ENCODE measurements around the gene SLC48A1. TPM values are rescaled to one million over a fixed set of nuclear protein-coding genes. Genes with fewer than 3 reads are reported as not detected.

SLC48A1 gene
- total RNA-seq, 1 donor from 2014 or later, result 10.3 TPM

DNA sequence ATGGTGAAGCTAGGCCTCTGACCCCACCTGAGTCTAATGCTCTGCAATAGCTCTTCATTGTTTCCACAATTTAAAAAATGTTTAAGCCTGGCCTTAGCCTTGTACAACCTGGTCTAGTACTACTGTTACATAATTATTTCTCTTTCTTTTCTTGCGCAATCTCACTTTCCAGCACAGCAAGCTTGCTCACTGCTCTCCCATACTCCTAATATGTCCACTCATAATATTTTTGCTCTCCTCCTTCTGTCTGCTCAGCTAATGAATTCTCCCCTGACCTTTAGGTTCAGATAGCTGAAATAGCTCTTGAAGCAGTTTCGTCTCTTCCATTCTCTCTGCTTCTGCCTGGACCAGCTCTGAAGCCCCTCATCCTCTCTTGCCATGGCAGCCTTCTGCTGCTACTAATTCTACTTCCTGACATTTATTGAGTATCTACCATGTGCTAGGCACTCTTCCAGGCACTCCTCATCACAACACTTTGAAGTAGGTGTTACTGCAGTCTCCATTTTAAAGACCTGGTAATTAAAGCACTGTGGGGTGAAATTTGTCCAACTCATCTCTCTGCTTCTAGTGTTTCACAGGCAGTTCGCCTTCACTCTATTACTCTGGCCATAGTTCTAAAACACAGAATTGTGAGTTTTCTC lies 2.8 kb upstream of the SLC48A1 start:
- FAIRE-seq (no peak), DNase-seq (ENCODE audit: low read depth) (peak; percentile 61)
- TF ChIP-seq, protein P1, sequence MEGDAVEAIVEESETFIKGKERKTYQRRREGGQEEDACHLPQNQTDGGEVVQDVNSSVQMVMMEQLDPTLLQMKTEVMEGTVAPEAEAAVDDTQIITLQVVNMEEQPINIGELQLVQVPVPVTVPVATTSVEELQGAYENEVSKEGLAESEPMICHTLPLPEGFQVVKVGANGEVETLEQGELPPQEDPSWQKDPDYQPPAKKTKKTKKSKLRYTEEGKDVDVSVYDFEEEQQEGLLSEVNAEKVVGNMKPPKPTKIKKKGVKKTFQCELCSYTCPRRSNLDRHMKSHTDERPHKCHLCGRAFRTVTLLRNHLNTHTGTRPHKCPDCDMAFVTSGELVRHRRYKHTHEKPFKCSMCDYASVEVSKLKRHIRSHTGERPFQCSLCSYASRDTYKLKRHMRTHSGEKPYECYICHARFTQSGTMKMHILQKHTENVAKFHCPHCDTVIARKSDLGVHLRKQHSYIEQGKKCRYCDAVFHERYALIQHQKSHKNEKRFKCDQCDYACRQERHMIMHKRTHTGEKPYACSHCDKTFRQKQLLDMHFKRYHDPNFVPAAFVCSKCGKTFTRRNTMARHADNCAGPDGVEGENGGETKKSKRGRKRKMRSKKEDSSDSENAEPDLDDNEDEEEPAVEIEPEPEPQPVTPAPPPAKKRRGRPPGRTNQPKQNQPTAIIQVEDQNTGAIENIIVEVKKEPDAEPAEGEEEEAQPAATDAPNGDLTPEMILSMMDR (IDR thresholded peaks at IDR 0.05; ENCODE audit: insufficient read depth, low read length, severe bottlenecking), result no peak
- no peaks in the 10 kb centered on the region for H3K36me3 ChIP-seq (ENCODE audit: control insufficient read depth, insufficient read depth, low read length)
- no peak overlapping the region for H3K4me3 ChIP-seq (ENCODE audit: low read depth, low read length)
- H3K27me3 ChIP-seq (ENCODE audit: control insufficient read depth, insufficient read depth, low read length), result no peaks in the 10 kb centered on the region

DNA sequence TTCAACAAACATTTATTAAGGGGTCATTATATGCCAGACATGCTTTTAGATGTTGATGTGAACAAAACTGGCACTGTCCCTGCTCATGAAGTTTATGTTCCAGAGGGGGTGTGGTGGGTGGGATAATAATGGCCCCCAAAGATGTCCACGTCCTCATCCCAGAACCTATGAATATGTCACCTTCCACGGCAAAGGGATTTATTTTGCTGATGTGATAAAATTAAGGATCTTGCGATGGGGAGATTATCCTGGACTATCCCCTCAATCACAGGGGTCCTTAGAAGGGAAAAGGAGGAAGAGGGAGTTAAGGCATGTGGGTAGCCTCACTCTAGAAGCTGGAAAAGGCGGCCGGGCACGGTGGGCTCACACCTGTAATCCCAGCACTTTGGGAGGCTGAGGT lies 1.7 kb upstream of the SLC48A1 start:
- FAIRE-seq (no peak), DNase-seq (ENCODE audit: low read depth) (no peak)
- no peak overlapping the region for H3K4me3 ChIP-seq (ENCODE audit: low read depth, low read length)
- H3K27me3 ChIP-seq (ENCODE audit: control insufficient read depth, insufficient read depth, low read length), result no peaks in the 10 kb centered on the region
- TF ChIP-seq, protein P1 (IDR thresholded peaks at IDR 0.05; ENCODE audit: insufficient read depth, low read length, severe bottlenecking), result no peak
- H3K36me3 ChIP-seq (ENCODE audit: control insufficient read depth, insufficient read depth, low read length), result no peaks in the 10 kb centered on the region

DNA sequence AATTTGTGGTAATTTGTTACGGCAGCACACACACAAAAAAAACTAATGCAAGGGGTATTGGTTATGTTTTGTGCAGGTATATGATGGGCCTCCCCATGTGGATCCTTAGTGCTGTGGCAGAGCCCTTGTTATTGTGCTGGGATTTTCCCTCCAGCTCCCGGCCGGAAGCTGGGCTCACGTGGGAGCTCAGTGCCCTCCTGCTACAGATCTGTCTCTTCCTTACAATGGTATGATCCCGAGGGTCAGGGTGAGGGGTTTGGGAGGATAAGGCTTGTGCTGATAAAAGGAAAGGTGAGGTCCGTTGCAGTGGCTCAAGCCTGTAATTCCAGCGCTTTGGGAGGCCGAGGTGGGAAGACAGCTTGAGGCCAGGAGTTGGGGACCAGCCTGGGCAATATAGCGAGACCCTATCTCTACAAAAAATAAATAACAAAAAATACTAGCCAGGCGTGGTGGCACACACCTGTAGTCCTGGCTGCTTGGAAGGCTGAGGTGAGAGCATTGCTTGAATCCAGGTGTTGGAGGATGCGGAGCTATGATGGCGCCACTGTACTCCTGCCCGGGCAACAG lies 861 bp upstream of the SLC48A1 start:
- Histone ChIP-seq H3K4me3 (ENCODE audit: low read depth, low read length) (no peak overlapping the region), H3K36me3 (ENCODE audit: control insufficient read depth, insufficient read depth, low read length) (no peaks in the 10 kb centered on the region), H3K27me3 (ENCODE audit: control insufficient read depth, insufficient read depth, low read length) (no peaks in the 10 kb centered on the region)
- FAIRE-seq, result no peak
- no peak for DNase-seq (ENCODE audit: low read depth)
- TF ChIP-seq, protein P1 (IDR thresholded peaks at IDR 0.05; ENCODE audit: insufficient read depth, low read length, severe bottlenecking), result no peak

DNA sequence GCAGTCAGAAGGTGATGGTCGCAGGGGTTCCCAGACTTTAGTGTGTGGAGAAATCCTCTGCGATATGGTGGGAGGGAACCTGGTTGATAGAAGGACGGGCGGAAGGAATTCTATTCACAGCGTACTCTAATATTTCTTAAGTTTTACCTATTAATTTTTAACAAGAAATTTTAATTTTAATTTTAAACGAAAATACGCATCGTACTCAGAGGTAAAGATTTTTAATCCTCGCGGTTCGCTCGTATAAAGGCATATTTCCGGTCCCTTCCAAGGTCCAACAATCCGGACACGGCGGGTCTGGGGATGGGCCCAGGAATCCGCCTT lies 338 bp upstream of the SLC48A1 start:
- DNase-seq (ENCODE audit: low read depth) (no peak), FAIRE-seq (no peak)
- H3K27me3 ChIP-seq (ENCODE audit: control insufficient read depth, insufficient read depth, low read length), result no peaks in the 10 kb centered on the region
- peak overlapping the region; percentile 39 for H3K4me3 ChIP-seq (ENCODE audit: low read depth, low read length)
- no peaks in the 10 kb centered on the region for H3K36me3 ChIP-seq (ENCODE audit: control insufficient read depth, insufficient read depth, low read length)
- TF ChIP-seq, protein P1 (IDR thresholded peaks at IDR 0.05; ENCODE audit: insufficient read depth, low read length, severe bottlenecking), result no peak

DNA sequence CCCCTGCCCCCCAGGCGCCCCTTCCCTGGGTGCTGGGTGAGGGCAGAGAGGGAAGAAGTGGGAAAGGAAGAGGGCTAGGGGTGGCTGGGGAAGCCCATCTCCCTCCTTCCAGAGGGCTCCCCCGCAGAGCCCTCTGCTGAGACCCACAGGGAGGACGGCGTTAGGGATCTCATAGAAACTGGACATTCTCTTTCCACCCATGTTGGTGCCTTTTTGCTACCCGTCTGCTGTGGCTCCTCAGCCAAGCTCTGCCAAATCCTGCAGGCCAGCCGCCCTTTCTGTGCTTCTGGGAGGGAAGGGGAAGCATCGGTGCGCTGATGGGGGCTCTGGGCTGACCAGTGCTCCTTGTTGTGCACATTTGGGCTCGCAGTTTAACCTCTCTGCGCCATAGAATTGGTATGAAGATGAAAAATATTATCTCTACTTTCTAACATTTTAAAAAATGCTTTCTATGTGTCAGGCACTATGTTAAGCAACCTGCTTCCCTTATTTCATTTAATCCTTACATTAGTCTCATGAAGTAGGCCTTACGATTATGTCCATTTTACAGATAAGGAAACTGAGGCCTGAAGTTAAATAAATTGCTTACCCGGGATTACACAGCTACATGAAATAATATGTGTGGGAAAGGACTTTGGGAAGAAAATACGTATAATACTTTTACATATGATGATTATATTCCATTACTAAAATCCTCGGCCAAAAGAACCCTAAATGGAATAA lies 981 bp downstream of the SLC48A1 start:
- TF ChIP-seq, protein P1 (IDR thresholded peaks at IDR 0.05; ENCODE audit: insufficient read depth, low read length, severe bottlenecking), result no peak
- Histone ChIP-seq H3K36me3 (ENCODE audit: control insufficient read depth, insufficient read depth, low read length) (no peaks in the 10 kb centered on the region), H3K4me3 (ENCODE audit: low read depth, low read length) (peak overlapping the region; percentile 55), H3K27me3 (ENCODE audit: control insufficient read depth, insufficient read depth, low read length) (no peaks in the 10 kb centered on the region)
- DNase-seq (ENCODE audit: low read depth) (no peak), FAIRE-seq (no peak)

Measured in bronchial epithelial cell (primary cell).